NCI-H1105 (cell line): Measurements from ENCODE around the gene ATOH8.

Source experiments
- DNase-seq: peaks from one replicate; lab custom pipeline; 2025; lab: John Stamatoyannopoulos, UW

The ATOH8 gene

DNA sequence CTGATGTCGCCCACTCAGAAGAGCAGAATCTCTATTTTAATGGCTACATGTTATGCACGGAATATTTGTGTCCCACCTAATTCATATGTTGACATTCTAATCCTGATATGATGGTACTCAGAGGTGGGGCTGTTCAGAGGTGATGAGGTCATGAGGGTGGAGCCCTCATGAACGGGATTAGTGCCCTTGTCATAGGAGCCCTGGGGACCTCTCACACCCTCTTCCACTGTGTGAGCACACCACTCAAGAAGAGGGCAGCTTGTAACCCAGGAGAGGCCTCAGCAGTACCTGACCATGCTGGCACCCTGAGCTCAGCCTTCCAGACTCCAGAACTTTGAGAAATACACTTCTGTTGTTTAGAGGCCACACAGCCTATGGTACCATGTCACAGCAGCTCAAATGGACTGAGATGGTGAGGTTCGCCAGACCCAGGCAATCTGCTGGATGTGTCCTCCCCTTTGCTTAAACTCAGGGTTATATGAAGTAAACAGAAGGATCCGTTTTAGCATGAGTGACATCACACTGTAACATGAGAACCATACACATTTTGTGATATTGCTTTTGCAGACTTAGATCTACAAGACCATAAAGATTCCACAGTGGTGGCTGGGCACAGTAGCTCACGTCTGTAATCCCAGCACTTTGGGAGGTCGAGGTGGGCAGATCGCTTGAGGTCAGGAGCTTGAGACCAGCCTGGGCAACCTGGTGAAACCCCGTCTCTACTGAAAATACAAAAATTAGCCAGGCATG, 48.7 kb downstream of the ATOH8 start:
- DNase-seq: no peak

DNA sequence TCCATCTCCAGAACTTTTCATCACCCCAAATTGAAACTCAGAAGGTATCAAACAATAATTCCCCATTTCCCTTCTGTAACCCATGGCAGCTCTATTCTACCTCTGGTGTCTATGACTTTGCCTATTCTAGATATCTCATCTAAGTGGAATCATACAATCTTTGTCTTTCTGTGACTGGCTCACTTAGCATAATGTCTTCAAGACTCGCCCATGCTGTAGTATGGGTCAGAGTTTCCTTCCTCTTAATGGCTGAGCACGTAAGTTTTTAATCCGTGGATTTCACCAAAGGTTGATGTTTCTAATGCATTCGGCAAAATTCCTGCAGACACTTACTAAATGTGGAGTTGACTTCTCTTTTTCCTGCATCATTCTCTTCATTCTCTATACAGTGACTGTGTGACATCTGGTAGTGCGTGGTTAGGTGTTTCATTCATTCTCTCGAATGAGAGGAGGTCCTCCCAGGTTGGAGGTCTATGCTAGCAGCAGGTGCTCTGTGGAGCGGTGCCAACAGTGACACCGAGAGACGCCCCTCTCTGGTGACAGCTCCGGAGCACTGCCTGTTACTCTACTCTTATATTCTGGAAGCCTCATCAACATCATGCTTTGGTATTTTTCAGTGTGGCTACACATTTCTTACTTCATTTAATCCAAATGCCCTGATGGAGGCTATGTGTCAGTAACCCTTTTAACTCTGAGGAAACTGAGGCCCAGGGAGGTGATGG, 50.1 kb downstream of the ATOH8 start:
- no peak for DNase-seq

GRCh38 chr2:85804583-85804982, 50.8 kb downstream of the ATOH8 start:
- DNase-seq: peak; percentile 6

DNA sequence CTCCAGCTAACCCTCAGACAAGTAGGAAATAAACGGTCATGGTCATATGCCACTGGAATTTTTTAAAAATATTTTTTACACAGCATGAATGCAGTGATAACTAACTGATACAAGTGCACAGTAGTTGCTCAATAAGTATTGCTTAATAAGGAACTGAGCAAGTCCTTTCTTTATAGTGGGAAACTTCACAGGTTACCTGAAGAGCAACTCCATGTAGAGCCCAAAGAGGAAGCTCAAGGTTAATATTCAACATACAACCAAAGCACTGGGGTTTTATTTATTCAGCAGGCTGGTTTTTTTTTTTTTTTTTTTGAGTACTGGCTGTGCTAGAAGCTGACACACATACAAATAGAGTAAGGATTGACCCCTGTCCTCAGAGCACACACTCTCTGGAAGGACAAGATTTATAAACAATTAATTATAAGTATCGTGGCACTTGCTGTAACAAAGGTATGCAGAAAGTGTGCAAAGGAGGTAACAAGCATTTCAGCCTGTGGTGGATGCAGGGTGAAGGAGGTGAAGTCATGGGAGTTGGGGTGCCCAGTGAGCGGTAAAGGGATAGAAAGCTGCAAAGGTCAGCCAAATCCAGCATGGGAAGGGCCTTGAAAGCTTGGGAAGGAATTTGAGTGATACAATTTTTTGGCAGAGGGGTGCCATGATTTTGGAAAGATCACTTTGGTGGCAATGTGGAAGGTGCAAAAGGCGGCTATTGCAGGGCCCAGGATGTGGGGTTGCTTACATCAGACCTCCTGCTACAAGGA, 52.7 kb downstream of the ATOH8 start:
- no peak for DNase-seq

DNA sequence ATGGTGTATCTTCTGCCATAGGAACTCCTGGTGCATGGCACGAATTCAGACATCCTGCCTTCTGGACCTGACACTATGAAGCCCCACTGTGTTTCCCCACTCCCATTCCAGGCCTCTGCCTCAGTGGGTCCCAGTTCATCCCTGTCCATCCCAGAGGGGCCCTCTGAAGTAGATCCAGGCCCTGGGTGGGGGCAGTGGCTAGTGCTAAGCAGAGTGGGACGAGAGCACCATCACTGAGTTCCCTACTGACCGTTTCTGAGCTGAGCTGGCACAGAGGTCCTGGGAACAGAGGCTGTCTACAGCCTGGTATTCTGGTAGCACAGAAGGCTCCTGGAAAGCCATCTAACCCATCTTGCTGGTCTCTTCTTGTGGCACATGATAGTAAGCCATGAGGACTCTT, 54.0 kb downstream of the ATOH8 start:
- no peak for DNase-seq

DNA sequence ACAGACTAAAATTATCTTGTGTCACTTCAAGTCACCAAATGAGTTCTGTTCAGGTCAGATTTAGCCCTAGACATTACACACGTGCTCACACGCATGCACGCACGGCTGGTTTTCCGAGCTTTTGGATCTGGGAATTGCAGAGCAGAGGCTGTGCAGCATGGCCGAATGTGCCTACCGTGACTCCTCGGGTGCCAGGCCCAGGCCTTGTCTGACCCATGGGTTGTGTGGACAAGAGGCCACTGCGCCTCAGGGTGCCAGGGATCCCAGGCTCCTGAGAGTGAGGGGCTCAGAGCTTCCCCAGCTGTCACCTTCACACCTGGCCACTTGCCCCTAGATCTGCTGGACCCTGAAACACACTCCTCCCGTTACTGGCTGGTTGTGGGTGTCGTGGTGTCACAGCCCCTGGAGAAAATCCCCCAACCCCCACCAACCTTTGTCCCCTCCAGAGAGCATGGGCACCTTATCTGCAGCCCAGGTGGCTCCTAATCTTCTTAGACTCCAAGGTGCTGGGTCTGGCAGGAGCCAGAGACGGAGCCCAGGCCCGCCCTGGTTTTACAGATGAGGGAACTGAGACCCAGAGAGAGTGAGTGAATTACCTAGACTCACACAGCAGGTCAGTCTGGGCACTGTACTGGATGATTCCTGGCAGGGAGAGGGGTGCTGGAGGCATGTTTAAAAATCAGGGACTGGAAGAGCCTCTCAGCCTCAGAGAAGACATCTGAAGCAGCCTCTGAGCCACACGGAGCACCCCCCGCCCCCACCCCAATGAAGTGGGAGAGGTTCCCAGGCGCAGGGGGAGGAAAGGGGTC, 56.8 kb downstream of the ATOH8 start:
- DNase-seq: no peak

DNA sequence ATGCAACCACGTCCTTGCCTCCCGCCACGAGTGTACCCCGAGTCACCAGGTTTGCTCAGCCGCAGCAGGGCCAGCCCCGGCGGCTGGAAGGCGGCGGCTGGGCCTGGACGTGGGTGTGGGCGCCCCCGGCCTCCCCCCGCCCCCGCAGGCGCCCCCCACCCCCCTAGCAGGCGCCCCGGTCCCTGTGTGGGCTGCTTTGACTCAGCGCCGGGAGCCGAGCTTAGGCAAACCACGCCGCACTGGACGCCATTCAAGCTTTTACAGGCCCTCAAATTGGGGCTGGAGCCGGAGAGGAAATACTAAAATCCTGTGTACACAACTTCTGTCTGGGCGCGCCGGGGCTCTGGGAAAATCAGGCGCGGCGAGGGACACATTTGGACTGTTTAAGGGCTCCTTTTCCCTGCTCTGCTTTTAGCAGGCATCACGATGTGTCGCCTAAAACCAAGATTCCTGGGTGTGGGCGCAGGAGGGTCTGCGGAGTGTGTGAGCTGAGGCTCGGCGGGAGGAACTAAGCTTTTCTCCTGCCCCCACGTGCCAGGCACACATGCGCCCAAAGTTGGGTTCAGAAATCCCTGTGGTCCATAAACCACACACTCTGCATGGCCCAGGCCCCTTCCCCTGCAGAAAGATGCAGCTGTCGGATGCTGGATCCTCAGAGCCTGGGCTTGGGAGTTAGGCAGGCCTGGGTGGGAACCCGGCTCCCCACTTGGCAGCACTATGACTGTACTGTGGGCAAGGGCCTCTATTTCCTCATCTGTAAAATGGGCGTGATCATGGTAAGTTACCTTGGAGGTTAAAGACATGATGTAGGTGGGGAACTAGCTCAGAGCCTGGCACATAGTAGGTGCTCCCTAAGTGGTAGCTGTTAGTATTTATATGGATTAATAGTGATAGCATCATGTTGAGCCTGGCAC, 57.6 kb downstream of the ATOH8 start:
- DNase-seq: no peak

DNA sequence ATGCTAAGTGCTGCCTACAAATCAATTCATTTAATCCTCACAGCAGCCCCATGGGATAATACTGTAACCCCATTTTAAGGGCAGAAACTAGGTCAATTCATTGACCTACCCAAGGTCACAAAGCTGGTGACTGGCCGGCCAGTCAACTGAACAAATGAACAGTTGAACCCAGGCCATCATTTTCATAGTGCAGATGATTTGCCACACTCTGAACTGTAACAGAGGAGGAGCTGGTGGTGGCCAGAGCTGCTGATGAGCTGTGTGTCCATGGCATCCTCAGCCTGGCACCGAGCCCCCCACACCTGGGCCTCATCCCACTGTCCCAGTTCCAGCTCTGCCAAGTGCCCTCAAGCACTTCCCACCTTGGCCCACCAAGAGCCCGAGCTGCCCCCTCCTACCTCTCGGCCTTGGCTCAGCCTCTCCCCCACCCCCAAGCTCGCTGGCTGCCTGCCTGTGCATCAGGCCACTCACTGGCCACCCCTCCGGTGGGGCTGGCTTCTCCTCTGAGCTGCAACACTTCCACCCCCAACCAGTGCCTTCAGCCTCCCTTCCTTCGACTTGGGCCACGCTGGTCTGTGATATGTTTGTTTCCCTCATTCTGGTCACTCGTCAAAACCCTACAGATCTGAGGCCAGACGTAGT, 58.4 kb downstream of the ATOH8 start:
- no peak for DNase-seq

DNA sequence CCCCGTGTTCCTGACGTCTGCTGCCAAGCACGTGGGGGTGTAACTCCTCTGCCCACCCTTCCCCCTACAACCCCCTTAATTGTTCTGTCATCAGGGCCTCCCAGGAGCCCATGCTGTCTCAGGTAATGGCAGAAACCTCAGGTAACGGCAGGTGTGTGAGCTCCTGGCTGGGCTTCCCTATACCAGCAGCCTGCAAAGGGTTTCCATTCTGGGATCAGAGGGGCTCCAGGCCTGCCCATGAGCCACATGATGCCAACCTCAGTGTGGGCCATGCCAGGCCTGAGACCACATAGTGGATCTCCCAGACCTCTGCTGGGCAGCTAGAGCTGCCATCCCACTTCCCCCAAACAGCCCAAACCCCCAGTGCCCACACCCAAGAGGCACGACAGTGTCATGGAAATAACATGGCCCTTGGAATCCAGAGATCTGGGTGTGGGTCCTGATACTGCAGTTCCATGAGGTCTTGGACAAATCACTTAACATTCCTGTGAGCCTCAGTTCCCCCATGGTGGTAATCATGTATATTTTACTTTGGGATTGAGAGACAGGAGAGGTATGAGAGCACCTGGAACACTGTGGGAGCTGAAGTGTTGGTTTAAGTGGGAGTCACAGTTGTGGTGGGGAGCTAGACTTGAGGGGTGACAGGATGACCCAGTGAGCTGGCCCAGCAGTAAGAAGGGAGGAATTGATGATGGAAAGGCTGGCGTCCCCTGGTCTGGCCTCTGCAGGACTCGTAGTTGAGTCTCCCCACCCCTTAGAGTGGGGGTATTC, 59.6 kb downstream of the ATOH8 start:
- DNase-seq: no peak

GRCh38 chr2:85813982-85814801, 60.4 kb downstream of the ATOH8 start:
- DNase-seq: peak; percentile 72

GRCh38 chr2:85814802-85815550, 61.2 kb downstream of the ATOH8 start:
- DNase-seq: no peak

- DNase-seq: no peak
These were observed 66.2 kb downstream of the ATOH8 start for GRCh38 chr2:85819811-85820510.

DNA sequence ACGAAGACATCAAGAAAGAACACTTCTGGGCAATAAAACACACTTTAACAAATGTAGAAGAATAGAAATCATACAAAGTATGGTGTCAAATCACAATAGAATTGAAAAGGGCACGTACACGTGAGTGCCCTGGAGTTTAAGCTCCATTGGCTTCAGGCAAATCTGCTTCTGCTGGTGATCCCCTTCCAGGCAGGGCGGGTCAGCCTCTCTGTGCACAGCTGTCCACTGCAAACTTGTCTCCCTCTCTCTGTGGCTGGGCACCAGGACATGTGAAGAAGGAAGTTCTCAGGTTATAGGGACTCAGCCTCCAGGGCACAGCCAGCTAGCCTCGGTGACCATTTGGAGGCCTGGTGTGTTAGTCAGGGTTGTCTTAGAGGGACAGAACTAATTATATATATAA, 69.0 kb downstream of the ATOH8 start:
- DNase-seq: no peak

DNA sequence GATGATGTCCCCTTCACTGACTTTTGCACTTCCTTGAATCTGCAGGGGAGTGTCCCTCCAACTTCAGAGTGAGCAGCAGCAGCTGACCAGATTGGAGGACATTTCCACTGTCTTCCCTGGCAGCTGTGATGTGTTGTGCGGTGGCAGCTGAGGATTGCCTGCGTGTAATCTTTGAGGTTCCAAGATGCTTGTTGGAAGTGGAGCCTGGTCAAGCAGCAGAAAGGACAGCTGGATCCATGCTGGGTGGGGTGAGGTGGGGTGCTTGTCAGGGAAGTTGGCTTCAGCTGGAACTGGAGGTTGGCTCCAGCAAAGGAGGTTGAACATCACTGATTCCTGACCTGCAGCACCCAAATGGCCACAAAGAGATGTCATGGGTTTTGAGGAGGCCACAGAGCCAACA, 70.2 kb downstream of the ATOH8 start:
- no peak for DNase-seq

DNA sequence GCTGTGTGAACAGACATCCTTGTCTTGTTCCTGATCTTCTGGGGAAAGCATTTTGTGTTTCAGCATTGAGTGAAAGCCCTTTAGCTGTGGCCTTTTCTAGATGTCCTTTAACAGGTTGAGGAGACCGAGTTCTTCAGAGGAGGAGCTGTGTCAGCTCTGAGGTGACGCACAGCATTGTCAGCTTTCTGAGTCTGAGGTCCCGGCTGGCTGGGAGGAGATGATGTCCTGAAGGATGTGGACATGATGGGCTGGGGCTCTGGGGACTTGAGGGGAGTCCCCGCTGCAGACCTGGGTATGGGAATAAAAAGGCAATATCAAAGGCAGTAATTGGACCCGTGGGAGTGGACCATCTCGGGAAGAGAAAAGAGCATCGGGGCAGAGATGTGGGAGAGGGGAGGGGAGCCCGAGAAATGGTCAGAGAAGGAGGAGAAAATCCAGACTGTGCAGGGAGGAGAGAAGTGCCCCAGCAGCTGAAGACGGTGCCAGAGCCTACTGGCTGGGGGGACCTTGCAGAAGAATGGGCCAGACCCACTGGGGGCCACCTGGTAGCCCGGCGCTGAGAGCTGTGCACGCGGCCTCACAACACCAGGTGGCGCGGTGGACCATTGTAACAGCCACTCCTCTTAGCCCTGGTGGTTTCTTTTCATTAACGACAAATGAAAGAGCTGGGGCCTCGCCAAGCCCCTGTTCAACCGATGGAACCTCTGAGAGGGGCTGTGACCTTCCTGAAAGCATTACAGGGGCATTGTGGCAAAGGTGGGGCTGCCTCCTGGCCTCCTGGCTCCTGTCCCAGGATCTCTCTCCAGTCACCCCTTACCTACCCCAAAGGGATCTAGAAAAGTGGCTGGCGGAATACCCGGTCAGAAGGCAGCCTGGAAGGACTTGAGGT, 73.4 kb downstream of the ATOH8 start:
- DNase-seq: peak; percentile 58

- no peak for DNase-seq
These were observed 74.2 kb downstream of the ATOH8 start for GRCh38 chr2:85827879-85828569.
